HG02588 (cell line): ENCODE measurements around the gene SKP1.
A peak's percentile ranks its signal among the peaks of the same experiment; 100 is the strongest.

ENCODE experiments used
- ATAC-seq: cut with Tn5 transposase; IDR thresholded peaks from one replicate; pipeline ENCODE4 v1.9.1; 2021; ENCODE audit warnings: mild to moderate bottlenecking, moderate library complexity; ENCODE audit not compliant: unreplicated experiment

SKP1 gene

DNA sequence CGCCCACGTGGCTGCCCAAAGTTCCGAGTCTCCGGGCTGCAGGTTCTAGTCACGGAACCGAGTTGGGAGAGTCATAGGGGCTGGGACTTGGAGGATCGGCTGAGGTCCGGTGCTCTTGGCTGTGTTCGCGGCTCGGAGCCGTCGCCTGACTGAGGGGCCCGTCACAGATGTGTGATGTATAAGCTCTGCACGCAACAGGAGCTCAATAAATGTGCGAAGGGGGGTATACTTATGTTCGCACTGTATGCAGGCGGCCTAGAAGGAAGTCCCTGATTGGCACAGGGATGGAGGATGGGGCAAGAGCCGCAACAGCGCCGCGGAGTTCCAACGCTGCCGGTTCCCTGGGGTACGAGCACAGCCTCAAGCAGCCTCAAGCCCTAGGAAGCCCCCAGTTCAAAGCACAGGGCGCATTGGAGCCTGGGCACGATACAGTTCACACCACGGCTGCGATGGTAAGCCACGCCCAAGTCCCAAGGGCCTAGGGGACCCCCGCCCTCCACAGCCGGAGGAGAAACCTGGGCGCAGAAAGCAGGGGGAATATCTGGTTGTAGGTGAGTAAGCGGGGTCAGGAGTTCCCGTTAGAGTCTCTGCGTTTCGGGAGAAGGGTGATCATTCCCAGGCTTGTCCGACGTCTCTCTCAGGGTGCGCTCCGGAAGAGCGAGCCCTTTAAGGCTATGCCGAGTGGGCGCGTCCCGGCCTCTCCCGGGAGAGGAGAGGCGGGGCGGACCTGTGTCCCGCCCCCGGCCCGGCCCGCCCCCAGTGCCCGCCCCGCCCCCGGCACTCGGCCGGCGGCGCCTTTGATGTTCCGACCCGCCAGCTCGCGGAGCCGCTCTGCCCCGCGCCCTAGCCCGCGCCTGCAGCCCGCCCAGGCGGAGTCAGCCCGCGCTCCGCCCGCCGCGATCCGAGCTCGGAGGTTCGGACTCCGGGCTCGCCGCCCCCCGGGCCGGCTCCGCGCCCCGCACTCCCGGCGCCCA is 62.6 kb downstream of the SKP1 start, which contains the start of gene TCF7:
Gene TCF7, plus strand, starts transcription at position 780 of the 974 bp plus-strand sequence. CDS start 226 bp downstream, outside the sequence.
- ATAC-seq = peak; percentile 74

- ATAC-seq = no peak
Measured at GRCh38 chr5:134113363-134113889, 63.3 kb downstream of the SKP1 start.

DNA sequence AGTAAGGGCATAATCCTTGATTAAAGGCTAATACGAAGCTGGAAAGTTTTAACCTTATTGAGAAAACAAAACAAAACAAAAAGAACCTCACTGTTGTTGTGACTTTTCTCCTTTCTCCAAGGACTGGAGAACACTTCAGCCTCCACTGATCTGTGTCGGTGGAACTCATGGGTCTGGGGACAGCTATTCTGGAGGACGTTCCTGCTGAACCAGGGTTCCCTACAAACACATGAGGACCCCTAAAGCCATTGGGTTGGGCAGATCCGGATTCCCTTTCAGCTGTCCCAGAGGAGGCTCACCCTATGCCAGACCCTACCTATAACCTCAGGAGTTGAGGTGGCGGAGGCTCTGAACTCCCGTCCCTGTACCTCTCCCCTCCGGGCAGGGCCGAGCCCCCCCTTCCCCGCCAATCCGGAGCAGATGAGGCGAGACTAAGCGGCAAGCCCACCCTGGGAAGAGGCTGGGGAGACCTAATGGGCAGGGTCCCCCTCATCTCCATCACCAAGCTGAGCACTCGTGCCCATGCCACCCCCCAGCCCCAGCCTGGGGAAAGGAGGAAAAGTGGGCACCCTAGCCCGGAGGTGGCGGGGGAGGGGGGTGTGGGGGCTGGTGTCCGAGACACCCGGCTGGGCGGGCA is 63.9 kb downstream of the SKP1 start:
- no peak for ATAC-seq

DNA sequence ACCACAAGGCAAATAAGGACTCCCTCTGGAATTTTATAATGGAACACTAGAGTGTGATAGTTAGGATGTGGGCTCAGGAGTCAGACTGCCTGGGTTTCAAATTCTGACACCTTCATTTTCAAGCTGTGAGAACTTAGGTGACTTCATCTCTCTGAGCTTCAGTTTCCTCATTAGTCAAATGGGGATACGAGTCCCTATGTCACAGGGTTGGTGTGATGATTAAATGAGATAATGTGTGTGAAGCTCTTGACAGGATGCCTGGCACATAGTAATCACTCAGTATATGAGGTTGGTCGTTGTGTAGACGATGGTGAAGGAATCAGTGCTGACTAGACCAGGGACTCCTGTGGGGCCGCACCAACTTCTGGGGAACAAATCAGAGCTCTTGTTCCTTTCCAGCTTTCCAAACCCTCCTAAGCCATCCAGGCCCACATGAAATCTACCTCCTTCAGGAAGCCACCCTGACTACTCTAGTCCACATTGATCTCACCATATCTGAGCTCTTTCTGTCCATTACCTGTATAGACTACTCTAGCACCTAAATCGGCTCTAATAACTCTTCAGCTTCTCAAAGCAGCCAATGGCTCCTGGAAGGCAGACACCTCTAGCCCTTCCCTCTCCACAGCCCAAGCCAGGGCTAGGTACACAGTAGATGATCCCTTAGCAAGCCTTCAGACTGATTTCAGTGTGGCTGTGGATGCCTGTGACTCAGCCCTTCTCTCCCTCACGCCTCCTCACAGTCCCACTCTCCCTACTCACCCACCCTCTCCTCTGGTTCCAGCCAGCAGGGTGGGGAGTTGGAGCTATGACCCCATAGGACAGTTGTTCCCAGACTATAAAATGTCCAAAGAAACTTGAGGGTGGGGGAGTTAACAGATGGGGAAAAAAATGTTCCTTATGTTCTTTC is 64.8 kb downstream of the SKP1 start:
- ATAC-seq = no peak

DNA sequence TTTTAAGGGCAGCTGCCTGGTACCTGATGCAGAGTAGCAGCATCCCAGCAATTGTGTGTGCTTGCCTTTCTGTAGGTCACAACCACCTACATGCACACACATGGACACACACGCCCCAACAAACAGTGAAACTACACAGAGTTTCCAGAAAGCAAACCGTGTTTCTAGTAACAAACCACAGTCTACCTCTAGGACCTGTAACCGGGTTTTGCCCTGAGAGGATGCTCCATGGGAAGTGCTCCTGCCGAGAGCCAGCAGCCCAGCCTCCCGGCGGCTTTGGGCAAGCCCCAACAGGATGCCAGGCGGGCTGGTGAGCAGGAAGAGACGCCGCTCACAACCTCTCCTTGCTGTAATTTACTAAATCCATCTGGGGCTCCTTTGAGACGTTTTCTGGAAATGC is 66.4 kb downstream of the SKP1 start:
- no peak for ATAC-seq

DNA sequence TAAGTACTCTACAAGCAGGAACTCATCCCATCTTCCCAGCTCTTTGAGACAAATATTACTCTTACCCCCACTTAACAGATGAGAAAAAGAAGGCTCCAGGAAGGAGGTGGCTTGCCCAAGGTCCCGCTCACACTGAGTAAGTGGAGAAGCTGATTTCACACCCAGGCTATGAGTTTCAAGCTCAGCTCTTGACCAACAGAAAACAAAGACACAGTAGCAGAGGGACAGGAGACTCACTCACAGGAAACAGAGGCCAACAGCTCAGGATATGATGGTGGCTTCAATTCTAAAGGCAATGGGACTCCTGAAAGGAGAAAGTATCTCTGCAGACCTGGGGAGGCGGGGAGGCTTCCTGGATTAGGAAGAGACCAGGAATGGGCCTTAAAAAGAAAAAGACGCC is 69.0 kb downstream of the SKP1 start:
- ATAC-seq = no peak

GRCh38 chr5:134106991-134107701 is 69.6 kb downstream of the SKP1 start:
- ATAC-seq = no peak

- no peak for ATAC-seq
Measured at GRCh38 chr5:134103998-134104654, 72.6 kb downstream of the SKP1 start.

GRCh38 chr5:134103397-134103796 is 73.4 kb downstream of the SKP1 start:
- ATAC-seq = no peak

GRCh38 chr5:134101686-134102439 is 74.9 kb downstream of the SKP1 start:
- no peak for ATAC-seq

GRCh38 chr5:134100283-134101091 is 76.3 kb downstream of the SKP1 start:
- peak; percentile 86 for ATAC-seq

- ATAC-seq = no peak
Measured at GRCh38 chr5:134099939-134100282, 76.8 kb downstream of the SKP1 start.

DNA sequence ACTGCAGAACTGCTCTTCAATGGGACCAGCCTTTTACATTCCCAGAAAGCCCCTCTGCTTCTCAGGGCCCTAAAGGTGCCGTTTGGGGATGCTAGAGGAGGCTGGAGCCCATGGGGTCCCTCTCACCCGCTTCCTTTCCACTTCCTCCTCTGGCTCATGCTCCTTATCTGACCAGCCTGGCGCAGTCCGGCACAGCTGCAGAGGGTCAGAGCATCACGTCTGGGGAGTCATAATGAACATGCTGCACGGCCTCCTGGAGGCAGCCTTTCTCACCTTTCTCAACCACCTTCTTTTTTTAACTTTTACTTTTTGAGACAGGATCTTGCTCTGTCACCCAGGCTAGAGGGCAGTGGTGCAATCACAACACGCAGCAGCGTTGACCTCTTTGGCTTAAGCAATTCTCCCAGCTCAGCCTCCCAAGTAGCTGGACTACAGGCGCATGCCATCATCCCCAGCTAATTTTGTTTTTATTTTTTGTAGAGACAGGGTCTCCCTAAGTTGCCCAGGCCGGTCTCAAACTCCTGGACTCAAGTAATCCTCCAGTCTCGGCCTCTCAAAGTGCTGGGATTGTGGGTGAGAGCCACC is 77.4 kb downstream of the SKP1 start:
- no peak for ATAC-seq
